ENCODE results near the gene MAGOH.
"Not testable (repeated sequence)": the region's sequence is repeated elsewhere in the genome, so short reads cannot be mapped to it uniquely, and the experiment has no call there.

The MAGOH gene

GRCh38 chr1:53220171-53220961, 18.0 kb downstream of the MAGOH start, which contains the start of gene CZIB:
Gene CZIB (minus strand): TSS chr1:53220634. CDS start chr1:53220575, 59 bp downstream.
- DNase-seq (ENCODE audit: low read depth) = peak; percentile 60

DNA sequence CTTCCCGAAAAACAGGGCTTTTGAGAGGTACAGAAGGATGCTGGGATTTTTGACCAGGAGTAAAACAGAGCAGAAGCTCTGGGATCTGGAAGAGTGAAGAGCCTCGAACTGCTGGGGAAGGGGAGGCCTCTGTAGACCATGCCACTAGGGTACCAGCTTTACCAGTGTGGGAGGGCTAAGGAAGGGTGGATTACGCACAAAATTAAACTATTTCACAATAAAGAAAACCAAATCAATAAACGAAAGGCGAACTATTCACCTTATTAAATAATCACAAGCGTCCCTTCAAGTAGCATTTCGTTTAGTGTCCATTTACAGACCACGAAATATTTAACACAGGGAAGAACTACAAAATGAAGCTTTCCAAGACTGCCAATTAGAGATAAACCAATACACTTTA, 18.6 kb downstream of the MAGOH start:
- no peak for DNase-seq (ENCODE audit: low read depth)

- DNase-seq (ENCODE audit: low read depth) = no peak
These were observed 20.1 kb downstream of the MAGOH start for GRCh38 chr1:53218201-53218600.

- no peak for DNase-seq (ENCODE audit: low read depth)
These were observed 23.9 kb downstream of the MAGOH start for GRCh38 chr1:53214376-53214940.

DNA sequence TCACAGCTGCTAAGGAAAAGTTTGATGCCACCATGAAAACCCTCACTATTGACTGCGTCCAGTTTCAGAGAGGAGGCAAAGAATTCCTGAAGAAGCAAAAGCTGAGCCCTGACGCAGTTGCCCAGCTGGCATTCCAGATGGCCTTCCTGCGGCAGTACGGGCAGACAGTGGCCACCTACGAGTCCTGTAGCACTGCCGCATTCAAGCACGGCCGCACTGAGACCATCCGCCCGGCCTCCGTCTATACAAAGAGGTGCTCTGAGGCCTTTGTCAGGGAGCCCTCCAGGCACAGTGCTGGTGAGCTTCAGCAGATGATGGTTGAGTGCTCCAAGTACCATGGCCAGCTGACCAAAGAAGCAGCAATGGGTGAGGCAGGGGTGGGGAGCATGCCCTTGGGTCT, 27.4 kb downstream of the MAGOH start:
- no peak for DNase-seq (ENCODE audit: low read depth)

- DNase-seq (ENCODE audit: low read depth) = no peak
These were observed 28.0 kb downstream of the MAGOH start for GRCh38 chr1:53210352-53210751.

DNA sequence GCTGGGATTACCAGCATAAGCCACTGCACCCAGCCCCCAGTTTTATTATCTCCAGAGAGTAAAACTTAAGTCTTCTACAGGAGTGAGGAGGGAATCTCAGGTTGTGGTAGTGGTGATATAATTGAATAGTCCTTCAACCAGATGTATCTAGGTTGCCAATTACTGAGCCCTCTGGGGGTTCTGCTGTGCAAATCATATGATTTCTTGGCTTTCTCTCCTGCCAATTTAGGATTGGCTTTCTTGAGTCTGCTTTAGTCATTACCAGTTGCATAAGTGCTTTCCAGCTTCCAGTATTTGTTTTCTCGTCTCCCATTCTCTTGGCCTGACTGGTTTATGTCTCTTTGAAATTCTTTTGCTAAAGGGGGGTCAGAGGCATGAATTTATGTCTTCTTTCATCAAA, 30.6 kb downstream of the MAGOH start:
- DNase-seq (ENCODE audit: low read depth) = no peak

DNA sequence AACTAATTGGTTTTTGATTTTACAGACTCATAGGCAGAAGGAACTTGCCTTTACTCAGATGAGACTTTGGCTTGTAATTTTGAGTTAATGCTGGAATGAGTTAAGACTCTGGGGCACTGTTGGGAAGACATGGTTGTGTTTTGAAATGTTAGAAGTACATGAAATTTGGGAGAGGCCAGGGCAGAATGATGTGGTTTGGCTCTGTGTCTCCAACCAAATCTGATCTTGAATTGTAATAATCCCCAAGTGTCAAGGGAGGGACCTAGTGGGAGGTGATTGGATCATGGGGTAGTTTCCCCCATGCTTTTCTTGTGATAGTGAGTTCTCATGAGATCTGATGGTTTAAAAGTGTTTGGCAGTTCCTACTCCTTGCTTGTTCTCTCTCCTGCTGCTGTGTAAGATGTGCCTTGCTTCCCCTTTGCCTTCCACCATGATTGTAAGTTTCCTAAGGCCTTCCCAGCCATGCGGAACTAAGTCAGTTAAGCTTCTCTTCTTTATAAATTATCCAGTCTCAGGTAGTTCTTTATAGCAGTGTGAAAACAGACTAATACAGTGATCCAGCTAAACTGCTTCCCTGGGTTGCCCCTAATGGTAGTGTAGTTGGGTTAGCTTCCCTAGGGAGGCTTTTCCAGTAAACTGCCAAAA, 31.5 kb downstream of the MAGOH start:
- no peak for DNase-seq (ENCODE audit: low read depth)

- DNase-seq (ENCODE audit: low read depth) = not testable (repeated sequence)
These were observed 32.1 kb downstream of the MAGOH start for GRCh38 chr1:53206083-53206685.

- DNase-seq (ENCODE audit: low read depth) = not testable (repeated sequence)
These were observed 32.8 kb downstream of the MAGOH start for GRCh38 chr1:53205496-53205895.

DNA sequence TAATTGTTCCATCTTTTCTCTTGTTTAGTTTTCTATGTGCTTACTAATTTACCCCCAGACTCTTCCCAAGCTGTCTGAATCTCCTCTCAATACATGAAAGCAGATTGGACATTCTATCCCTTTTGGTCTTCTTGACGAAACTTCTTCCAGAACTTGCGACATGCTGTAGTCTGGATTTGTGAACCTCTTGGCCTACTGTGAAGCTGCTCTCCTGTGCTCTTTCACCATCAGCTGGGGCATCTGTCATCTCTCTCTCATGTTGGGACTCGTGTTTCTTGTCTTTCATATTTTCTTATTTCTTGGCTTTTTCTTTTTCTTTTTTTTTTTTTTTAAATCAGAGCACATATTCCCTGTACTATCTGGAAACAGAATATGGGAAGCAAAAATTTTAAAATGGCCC, 34.9 kb downstream of the MAGOH start:
- no peak for DNase-seq (ENCODE audit: low read depth)

DNA sequence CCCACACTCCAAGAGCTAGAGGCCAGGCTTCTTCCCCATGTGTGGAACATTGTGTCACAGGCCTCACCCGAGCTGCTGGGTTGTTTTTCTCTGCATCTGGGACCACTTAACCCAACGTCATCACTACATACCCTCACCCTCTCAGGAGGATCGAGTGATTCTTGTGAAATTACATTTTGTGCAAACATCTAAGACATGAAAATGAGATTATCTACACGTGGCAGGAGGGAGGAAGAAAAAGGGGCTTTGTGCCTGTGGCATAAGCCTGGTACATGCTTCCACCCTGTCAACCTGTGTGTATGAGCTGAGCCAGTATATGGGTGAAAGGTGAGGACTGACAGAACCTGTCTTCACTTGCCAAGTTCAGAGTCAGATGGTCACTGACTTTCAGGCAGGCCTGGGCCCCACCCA, 40.1 kb downstream of the MAGOH start:
- no peak for DNase-seq (ENCODE audit: low read depth)

DNA sequence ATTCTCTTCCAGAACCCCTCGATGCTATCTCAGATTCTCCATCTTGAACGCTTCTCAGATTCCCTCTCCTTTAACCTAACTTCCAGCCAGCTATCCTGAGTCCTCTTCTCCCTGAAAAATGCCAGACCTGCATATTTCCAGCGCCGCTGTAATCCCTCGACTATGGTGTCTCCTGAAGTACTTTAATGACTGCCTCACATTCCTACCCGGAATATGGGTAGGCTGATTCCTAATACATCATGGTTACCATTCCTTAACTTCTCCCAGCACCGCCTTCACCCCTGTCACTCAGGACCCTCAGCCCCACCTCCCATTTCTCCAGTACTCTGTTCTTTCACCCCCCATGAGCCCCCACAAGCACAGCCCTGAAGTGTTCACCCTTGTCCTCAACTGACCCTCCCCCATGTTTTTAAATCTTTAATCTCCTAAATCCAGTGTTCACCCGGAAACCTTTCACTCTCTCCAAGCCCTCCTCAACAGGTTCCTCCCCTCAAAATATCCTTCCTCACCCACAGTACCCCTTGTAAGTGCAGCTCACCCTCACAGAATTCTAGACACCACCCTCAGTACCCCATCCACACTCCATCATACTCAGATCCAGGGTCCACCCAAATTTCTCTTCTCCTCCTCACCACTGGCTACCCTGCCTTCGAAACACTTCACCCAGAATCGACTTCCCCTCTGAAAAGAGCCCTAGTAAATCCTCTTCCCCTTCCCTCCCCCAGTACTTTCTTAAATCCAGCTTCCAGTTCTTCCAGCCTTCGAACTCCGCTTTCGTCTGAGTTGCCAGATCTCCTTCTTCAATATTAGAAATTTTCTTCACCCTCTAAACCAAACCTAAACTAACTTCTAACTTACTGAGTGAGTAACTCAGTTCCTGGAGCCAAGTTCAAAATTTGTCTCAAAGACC, 40.8 kb downstream of the MAGOH start:
- DNase-seq (ENCODE audit: low read depth) = no peak

DNA sequence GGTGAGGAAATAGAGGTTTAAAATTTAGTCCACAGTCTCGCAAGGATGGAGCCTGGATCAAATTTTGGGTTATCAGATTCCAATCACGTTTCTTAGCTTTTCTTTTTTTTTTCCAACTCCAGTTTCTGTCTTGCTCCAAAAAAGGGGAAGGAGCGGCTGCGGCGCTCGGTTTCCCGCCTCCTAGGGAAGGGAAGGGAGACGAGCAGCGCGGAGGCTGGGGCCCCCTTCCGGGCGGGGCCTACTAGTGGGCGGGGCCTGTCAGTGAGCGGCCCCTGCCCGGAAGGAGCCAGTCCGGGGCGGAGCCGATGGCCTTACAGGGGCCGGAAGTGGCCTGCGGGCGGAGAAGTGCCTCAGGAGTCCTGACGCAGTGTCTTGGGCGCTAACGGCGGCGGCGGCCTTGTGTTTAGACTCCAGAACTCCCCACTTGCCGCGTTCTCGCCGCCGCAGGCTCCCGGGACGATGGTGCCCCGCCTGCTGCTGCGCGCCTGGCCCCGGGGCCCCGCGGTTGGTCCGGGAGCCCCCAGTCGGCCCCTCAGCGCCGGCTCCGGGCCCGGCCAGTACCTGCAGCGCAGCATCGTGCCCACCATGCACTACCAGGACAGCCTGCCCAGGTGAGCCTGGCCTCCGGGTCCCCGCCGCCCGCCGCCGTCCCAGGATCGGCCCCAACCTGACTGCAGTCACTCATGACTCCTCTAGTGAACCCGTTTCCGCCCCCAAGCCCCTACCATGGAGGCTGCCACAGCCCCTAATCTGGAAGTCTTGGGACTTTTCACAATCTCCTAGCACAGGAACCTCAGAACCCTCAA, 41.6 kb downstream of the MAGOH start, which contains the start of gene CPT2:
Gene CPT2 (plus strand): TSS at position 340 of the 806 bp plus-strand sequence. CDS start 120 bp downstream, at position 460.
- no peak for DNase-seq (ENCODE audit: low read depth)

GRCh38 chr1:53196017-53196484, 42.3 kb downstream of the MAGOH start:
- DNase-seq (ENCODE audit: low read depth) = no peak

DNA sequence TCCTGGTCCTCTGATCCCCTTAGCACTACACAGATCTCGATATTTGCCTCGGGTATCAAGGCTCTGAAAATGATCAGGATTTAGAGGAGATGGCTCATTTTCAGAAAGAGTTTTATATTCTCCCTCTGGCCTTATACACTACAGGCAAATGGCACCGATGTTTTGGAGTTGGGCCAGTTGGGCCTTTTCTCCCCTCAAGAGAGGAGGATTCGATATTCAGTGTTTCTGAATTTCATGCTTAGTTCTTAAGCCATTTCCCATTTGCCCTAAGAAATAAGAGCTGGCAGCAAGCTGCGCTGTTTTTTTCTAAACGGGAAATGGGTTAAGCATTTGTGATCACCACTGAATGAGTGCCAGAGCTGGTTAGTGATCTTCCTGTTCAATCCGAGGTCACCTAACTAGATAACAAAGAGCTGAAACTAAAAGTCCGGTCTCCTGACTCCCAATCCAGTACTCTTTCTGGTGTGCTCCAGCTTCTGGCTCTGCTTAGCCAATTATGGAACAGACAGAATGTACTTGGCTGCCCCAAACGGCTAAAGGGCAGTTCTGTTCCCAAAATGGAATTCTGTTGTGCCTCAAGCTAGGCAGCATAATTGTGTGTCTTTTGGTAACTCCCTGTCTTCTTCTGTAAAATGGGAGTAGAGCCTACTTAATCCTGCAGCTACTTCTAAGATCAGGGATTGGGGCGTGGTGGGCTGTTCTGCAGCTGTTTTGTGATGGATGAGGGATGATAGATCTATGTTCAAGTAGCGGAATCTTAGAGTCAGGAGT, 42.9 kb downstream of the MAGOH start:
- no peak for DNase-seq (ENCODE audit: low read depth)

DNA sequence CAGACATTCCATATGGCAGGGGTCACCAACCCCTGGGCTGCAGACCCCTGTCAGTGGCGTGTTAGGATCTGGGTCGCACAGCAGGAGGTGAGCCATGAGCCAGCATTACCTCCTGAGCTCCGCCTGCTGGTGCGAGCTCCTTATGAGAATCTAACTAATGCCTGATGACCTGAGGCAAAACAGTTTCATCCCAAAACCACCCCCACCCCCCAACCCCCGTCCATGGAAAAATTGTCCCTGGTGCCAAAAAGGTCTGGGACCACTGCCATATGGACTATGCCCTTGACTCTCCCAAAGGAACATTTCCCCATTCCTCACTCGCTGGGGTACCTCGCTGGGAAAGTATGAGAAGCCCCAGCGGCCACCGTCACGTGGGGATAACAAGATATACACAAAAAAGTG, 48.1 kb downstream of the MAGOH start:
- no peak for DNase-seq (ENCODE audit: low read depth)

DNA sequence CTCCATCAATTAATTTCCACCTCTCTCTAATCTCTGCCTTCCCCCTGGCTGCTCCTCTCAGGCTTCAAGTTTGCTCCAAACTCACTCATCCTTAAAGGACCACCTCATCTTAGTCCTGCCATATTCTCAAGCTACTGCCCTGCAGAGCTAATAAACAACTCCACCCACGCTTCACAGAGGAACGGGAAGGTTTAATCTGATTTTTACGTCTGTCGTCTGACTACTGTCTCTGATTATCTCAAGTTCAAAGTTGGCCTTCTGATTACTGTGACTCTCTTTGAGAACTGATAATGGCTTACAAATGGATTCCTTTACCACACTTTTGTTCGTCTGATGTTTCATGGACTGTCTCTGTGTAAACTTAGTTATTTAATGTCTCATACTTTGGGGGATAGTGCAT, 49.3 kb downstream of the MAGOH start:
- no peak for DNase-seq (ENCODE audit: low read depth)

DNA sequence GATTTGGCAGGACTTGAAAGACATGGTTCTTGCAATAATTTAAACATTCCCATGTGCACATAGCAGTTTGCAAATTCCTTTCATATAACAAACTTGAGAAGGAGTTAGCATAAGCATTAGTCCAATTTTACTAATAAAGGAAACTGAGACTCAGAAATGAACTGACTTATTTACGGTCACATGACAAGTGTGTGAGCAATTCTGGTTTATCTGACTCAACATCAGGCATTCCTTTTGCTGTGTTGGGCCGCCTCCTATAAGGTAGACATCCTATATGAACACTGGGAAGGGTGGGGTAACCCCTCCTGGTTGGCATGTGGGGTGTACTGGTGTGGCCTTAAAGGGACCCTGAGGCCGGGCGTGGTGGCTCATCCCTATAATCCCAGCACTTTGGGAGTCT, 50.2 kb downstream of the MAGOH start:
- DNase-seq (ENCODE audit: low read depth) = no peak

GRCh38 chr1:53187401-53187800, 50.9 kb downstream of the MAGOH start:
- DNase-seq (ENCODE audit: low read depth) = no peak
